DOHH2 (cell line): ENCODE measurements around the gene UTS2B.

ENCODE experiments used
- EZH2phosphoT487 ChIP-seq: fragments of 200-600 bp; sonication (generic); IDR thresholded peaks from 2 replicates; pipeline ENCODE4 v1.6.1; 2017; ENCODE audit warnings: borderline replicate concordance, mild to moderate bottlenecking, antibody characterized with exemption, low read length, moderate library complexity, mixed read lengths
- TF ChIP-seq, protein P1 (sequence below): fragments of 200-600 bp; sonication (generic); IDR thresholded peaks from one replicate; pipeline ENCODE4 v1.5.1; 2014; ENCODE audit warnings: antibody characterized with exemption, mild to moderate bottlenecking, low read depth, low read length; ENCODE audit not compliant: poor library complexity, severe bottlenecking

DNA sequence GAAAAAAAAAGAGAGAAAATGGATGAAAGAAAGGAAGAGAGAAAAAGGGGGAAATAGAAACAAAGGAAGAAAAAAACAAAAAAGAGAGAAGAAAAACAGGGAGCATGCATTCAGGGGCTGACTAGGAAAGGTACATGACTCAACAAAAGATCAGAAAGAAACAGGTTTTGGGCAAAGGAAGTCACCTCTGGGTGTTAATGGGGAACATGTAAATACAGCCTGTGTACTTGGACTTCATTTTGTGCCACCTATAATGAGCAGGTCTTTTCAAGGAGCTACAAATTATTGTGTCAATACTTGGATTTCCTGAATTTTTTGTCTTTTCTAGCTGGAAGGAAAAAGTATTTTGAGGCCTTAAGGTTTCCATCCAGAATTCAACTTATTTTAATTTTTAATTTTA lies 54.6 kb downstream of the UTS2B start:
- TF ChIP-seq, protein P1, sequence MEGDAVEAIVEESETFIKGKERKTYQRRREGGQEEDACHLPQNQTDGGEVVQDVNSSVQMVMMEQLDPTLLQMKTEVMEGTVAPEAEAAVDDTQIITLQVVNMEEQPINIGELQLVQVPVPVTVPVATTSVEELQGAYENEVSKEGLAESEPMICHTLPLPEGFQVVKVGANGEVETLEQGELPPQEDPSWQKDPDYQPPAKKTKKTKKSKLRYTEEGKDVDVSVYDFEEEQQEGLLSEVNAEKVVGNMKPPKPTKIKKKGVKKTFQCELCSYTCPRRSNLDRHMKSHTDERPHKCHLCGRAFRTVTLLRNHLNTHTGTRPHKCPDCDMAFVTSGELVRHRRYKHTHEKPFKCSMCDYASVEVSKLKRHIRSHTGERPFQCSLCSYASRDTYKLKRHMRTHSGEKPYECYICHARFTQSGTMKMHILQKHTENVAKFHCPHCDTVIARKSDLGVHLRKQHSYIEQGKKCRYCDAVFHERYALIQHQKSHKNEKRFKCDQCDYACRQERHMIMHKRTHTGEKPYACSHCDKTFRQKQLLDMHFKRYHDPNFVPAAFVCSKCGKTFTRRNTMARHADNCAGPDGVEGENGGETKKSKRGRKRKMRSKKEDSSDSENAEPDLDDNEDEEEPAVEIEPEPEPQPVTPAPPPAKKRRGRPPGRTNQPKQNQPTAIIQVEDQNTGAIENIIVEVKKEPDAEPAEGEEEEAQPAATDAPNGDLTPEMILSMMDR: no peak
- TF ChIP-seq EZH2phosphoT487: no peak
